GM12878 (cell line): ENCODE results near the gene C1orf21.

ENCODE experiments used
- CREM ChIP-seq: IDR thresholded peaks from 2 replicates; pipeline ENCODE4 v1.6.1; 2014; ENCODE audit warnings: antibody characterized with exemption, low read depth
- CTCF ChIP-seq, 3 experiments: IDR thresholded peaks in 2 of 3; conservative IDR thresholded peaks in 1 of 3; 2 replicates each; pipeline ENCODE4 v1.5.1; 2011; ENCODE audit warnings: low read depth in 3 of 3, low read length in 3 of 3, mild to moderate bottlenecking in 3 of 3, control low read depth in 2 of 3, moderate library complexity in 2 of 3, inconsistent platforms in 1 of 3, mixed read lengths in 1 of 3; ENCODE audit not compliant: control insufficient read depth in 2 of 3, insufficient read depth in 1 of 3; ENCODE audit errors: extremely low read depth in 1 of 3
- HDGF ChIP-seq: fragments of 450-650 bp; IDR thresholded peaks from 2 replicates; pipeline ENCODE4 v1.6.1; 2016; ENCODE audit warnings: antibody characterized with exemption
- NBN ChIP-seq: fragments of 450-650 bp; IDR thresholded peaks from 2 replicates; pipeline ENCODE4 v1.6.1; 2016
- POLR2A ChIP-seq: IDR thresholded peaks from 2 replicates; pipeline ENCODE4 v1.6.1; 2011; ENCODE audit warnings: low read depth, mild to moderate bottlenecking, low read length
- POLR2AphosphoS5 ChIP-seq: IDR thresholded peaks from 2 replicates; pipeline ENCODE4 v1.6.1; 2011; ENCODE audit warnings: mild to moderate bottlenecking, low read length, inconsistent platforms
- RCOR1 ChIP-seq: conservative IDR thresholded peaks from 2 replicates; pipeline ENCODE4 v1.6.1; 2012; ENCODE audit warnings: low read depth, low read length, improper control_type of control experiment
- TAF1 ChIP-seq: IDR thresholded peaks from 2 replicates; pipeline ENCODE4 v1.6.1; 2011; ENCODE audit warnings: mild to moderate bottlenecking, low read depth, low read length, borderline replicate concordance
- YBX1 ChIP-seq: fragments of 450-650 bp; IDR thresholded peaks from 2 replicates; pipeline ENCODE4 v1.6.1; 2016; ENCODE audit warnings: antibody characterized with exemption
- ZNF274 ChIP-seq: IDR thresholded peaks from one replicate; pipeline ENCODE4 v1.8.0; 2011; ENCODE audit not compliant: insufficient read length, insufficient read depth
- ZZZ3 ChIP-seq: IDR thresholded peaks from 2 replicates; pipeline ENCODE4 v1.6.1; 2011; ENCODE audit warnings: low read depth; ENCODE audit not compliant: control insufficient read depth, insufficient read length
- TF ChIP-seq, protein P1 (sequence below): fragments of 450-650 bp; IDR thresholded peaks from 2 replicates; pipeline ENCODE4 v1.6.1; 2017; ENCODE audit warnings: mild to moderate bottlenecking, low read depth, inconsistent platforms; ENCODE audit not compliant: poor library complexity, severe bottlenecking

DNA sequence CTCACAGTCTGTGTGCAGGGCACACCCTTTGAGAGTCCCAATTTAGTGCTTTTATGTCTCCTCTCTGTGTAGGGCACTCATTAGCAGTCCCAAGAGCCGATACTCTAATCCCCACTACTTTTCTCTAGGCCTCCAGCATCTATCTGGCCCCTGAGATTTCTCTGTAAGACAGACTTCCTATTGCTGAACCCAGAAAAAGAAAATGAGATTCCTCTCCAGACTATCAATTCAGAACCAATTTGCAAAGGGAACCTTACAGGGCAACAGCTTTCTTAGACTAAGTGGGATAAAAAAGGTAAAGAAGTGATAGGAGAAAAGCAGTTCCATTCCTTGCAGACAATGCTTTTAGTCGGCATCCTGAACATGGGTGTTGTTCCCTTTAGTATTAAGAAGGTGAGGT is 195.6 kb downstream of the C1orf21 start:
- no peak for TF ChIP-seq ZZZ3
- TF ChIP-seq CTCF (IDR thresholded peaks at IDR 0.05 in 2 of 3, conservative IDR thresholded peaks at IDR 0.05 in 1 of 3; ENCODE audit: control insufficient read depth in 2 of 3, extremely low read depth in 1 of 3, insufficient read depth in 1 of 3, low read depth in 3 of 3, low read length in 3 of 3), result no peak
- TF ChIP-seq RCOR1, result no peak
- TF ChIP-seq, protein P1, sequence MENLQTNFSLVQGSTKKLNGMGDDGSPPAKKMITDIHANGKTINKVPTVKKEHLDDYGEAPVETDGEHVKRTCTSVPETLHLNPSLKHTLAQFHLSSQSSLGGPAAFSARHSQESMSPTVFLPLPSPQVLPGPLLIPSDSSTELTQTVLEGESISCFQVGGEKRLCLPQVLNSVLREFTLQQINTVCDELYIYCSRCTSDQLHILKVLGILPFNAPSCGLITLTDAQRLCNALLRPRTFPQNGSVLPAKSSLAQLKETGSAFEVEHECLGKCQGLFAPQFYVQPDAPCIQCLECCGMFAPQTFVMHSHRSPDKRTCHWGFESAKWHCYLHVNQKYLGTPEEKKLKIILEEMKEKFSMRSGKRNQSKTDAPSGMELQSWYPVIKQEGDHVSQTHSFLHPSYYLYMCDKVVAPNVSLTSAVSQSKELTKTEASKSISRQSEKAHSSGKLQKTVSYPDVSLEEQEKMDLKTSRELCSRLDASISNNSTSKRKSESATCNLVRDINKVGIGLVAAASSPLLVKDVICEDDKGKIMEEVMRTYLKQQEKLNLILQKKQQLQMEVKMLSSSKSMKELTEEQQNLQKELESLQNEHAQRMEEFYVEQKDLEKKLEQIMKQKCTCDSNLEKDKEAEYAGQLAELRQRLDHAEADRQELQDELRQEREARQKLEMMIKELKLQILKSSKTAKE, result no peak
- no peak for TF ChIP-seq YBX1
- no peak for TF ChIP-seq POLR2AphosphoS5
- TF ChIP-seq CREM, result no peak
- no peak for TF ChIP-seq POLR2A
- no peak for TF ChIP-seq NBN
- no peak for TF ChIP-seq HDGF
- no peak for TF ChIP-seq ZNF274
- TF ChIP-seq TAF1, result no peak
